ENCODE data around the gene SHANK3.

- TF ChIP-seq CTCF (IDR thresholded peaks at IDR 0.05; ENCODE audit: insufficient read depth, low read length, poor library complexity, severe bottlenecking), result no peak
- no peak for TF ChIP-seq EZH2phosphoT487 (conservative IDR thresholded peaks at IDR 0.05; ENCODE audit: low read length)
Measured at GRCh38 chr22:50702821-50703725, 30.4 kb downstream of the SHANK3 start.

All from SU-DHL-6 (cell line).